Measurements from ENCODE around the gene ETFBKMT. TPM values are rescaled to one million over a fixed set of nuclear protein-coding genes. Genes with fewer than 3 reads are reported as not detected.

ETFBKMT gene
- 1.3 and 1.6 TPM in 2 replicates for polyA plus RNA-seq (2012; rRNA removed)
- polyA plus RNA-seq (2012; cell fraction: cytosol; rRNA removed): 1.9 and 2.1 TPM in 2 replicates
- 1.3 and 1.4 TPM in 2 replicates for polyA plus RNA-seq (2012; cell fraction: nucleus; rRNA removed)

- Histone ChIP-seq H3K9ac (peak within 1 kb of the TSS; percentile 81), H3K9me2 (no peaks in the 10 kb centered on the region), H3K79me2 (ENCODE audit: insufficient read depth) (no peaks in the 10 kb centered on the region), H2AFZ (ENCODE audit: low read depth) (peak within 1 kb of the TSS; percentile 96), H3K4me2 (peak within 1 kb of the TSS; percentile 88), H3K9me3 (no peaks in the 10 kb centered on the region), H3K4me1 (ENCODE audit: control insufficient read depth in 1 of 2, insufficient read depth in 2 of 2, low read depth in 1 of 2, low read length in 1 of 2) (peaks cover 4 to 8% of the 10 kb centered on the region in 2 experiments; a peak in 1 of 4 replicates), H3F3A (replicated peaks; ENCODE audit: insufficient read depth) (peaks cover 5% of the 10 kb centered on the region), H3K27ac (ENCODE audit: low read depth in 2 of 2, low read length in 1 of 2) (peak within 1 kb of the TSS; percentile 94 to 97), H3K4me3 (ENCODE audit: low read depth in 2 of 2, low read length in 1 of 2) (peak within 1 kb of the TSS; percentile 80 to 95), H3K27me3 (ENCODE audit: insufficient read depth) (no peaks in the 10 kb centered on the region), H4K20me1 (ENCODE audit: insufficient read depth) (no peaks in the 10 kb centered on the region), H3K36me3 (replicated peaks in 1 of 2; ENCODE audit: control insufficient read depth in 1 of 2, insufficient read depth in 2 of 2, low read length in 1 of 2) (peaks cover 0 to 4% of the 10 kb centered on the region in 2 experiments)
- ChIA-PET CTCF (interaction anchor here (0.7 to 1.9 kb wide), 3 partner anchors 23 to 245 kb away, joined by 3 to 4 read pairs (median 3); no protein-coding TSS in a partner anchor), POLR2A (interaction anchor here (0.6 to 0.8 kb wide), 3 partner anchors 35 to 738 kb away, joined by 3 to 5 read pairs (median 5); no protein-coding TSS in a partner anchor)
- 1% methylated on average over 43 of the region's 47 CpGs for WGBS (ENCODE audit: low lambda C conversion rate)
- peak; percentile 82 for DNase-seq
- TF ChIP-seq EZH2phosphoT487 (IDR thresholded peaks at IDR 0.05; ENCODE audit: borderline replicate concordance, low read depth): no peak
- TF ChIP-seq RFX5 (IDR thresholded peaks at IDR 0.05; ENCODE audit: low read length): no peak
- TF ChIP-seq CHD2 (IDR thresholded peaks at IDR 0.05; ENCODE audit: low read length, partially characterized antibody): peak; percentile 16
- no peak for TF ChIP-seq FOXJ3 (CRISPR knock-in tag; IDR thresholded peaks at IDR 0.05)
- TF ChIP-seq, protein P1, sequence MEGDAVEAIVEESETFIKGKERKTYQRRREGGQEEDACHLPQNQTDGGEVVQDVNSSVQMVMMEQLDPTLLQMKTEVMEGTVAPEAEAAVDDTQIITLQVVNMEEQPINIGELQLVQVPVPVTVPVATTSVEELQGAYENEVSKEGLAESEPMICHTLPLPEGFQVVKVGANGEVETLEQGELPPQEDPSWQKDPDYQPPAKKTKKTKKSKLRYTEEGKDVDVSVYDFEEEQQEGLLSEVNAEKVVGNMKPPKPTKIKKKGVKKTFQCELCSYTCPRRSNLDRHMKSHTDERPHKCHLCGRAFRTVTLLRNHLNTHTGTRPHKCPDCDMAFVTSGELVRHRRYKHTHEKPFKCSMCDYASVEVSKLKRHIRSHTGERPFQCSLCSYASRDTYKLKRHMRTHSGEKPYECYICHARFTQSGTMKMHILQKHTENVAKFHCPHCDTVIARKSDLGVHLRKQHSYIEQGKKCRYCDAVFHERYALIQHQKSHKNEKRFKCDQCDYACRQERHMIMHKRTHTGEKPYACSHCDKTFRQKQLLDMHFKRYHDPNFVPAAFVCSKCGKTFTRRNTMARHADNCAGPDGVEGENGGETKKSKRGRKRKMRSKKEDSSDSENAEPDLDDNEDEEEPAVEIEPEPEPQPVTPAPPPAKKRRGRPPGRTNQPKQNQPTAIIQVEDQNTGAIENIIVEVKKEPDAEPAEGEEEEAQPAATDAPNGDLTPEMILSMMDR (IDR thresholded peaks at IDR 0.05): peak; percentile 44
- no peak for TF ChIP-seq GATA2 (CRISPR knock-in tag; IDR thresholded peaks at IDR 0.05)
- peak; percentile 70 for TF ChIP-seq ELF1 (IDR thresholded peaks at IDR 0.05)
- no peak for TF ChIP-seq FOXM1 (IDR thresholded peaks at IDR 0.05; ENCODE audit: low read depth)
- TF ChIP-seq SMC3 (IDR thresholded peaks at IDR 0.05; ENCODE audit: low read depth, low read length): 0 out of 2 replicates have a peak, but pooled peaks have one; percentile 2
- no peak for TF ChIP-seq RXRA (IDR thresholded peaks at IDR 0.05; ENCODE audit: borderline replicate concordance, low read depth)
- no peak for TF ChIP-seq FOSL2 (IDR thresholded peaks at IDR 0.05; ENCODE audit: borderline replicate concordance, low read depth)
- no peak for TF ChIP-seq MEF2A (IDR thresholded peaks at IDR 0.05; ENCODE audit: borderline replicate concordance, low read depth)
- peak; percentile 58 for TF ChIP-seq GABPA (IDR thresholded peaks at IDR 0.05; ENCODE audit: low read depth)
- no peak for TF ChIP-seq RAD21 (IDR thresholded peaks at IDR 0.05; ENCODE audit: low read length)
- TF ChIP-seq, protein P2, sequence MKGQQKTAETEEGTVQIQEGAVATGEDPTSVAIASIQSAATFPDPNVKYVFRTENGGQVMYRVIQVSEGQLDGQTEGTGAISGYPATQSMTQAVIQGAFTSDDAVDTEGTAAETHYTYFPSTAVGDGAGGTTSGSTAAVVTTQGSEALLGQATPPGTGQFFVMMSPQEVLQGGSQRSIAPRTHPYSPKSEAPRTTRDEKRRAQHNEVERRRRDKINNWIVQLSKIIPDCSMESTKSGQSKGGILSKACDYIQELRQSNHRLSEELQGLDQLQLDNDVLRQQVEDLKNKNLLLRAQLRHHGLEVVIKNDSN (IDR thresholded peaks at IDR 0.05; ENCODE audit: borderline replicate concordance, low read depth): no peak
- TF ChIP-seq YY1 (IDR thresholded peaks at IDR 0.05; ENCODE audit: low read depth): 0 out of 2 replicates have a peak, but pooled peaks have one; percentile 52
- TF ChIP-seq TCF12 (IDR thresholded peaks at IDR 0.05): no peak
- TF ChIP-seq, protein P3, sequence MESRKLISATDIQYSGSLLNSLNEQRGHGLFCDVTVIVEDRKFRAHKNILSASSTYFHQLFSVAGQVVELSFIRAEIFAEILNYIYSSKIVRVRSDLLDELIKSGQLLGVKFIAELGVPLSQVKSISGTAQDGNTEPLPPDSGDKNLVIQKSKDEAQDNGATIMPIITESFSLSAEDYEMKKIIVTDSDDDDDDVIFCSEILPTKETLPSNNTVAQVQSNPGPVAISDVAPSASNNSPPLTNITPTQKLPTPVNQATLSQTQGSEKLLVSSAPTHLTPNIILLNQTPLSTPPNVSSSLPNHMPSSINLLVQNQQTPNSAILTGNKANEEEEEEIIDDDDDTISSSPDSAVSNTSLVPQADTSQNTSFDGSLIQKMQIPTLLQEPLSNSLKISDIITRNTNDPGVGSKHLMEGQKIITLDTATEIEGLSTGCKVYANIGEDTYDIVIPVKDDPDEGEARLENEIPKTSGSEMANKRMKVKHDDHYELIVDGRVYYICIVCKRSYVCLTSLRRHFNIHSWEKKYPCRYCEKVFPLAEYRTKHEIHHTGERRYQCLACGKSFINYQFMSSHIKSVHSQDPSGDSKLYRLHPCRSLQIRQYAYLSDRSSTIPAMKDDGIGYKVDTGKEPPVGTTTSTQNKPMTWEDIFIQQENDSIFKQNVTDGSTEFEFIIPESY (IDR thresholded peaks at IDR 0.05; ENCODE audit: borderline replicate concordance, low read depth): no peak
- TF ChIP-seq PBX3 (IDR thresholded peaks at IDR 0.05): peak; percentile 72
- 0 out of 2 replicates have a peak, but pooled peaks have one; percentile 23 for TF ChIP-seq TAF1 (IDR thresholded peaks at IDR 0.05; ENCODE audit: borderline replicate concordance, low read depth, low read length)
- TF ChIP-seq SIN3A (IDR thresholded peaks at IDR 0.05; ENCODE audit: borderline replicate concordance, low read depth, low read length): peak; percentile 34; the same call in 1 of the 2 replicates
- TF ChIP-seq, protein P4, sequence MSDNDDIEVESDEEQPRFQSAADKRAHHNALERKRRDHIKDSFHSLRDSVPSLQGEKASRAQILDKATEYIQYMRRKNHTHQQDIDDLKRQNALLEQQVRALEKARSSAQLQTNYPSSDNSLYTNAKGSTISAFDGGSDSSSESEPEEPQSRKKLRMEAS (IDR thresholded peaks at IDR 0.05; ENCODE audit: low read depth): peak; percentile 64; the same call in 1 of the 2 replicates
- TF ChIP-seq NFIC (IDR thresholded peaks at IDR 0.05; ENCODE audit: borderline replicate concordance): no peak
- no peak for TF ChIP-seq JUND (IDR thresholded peaks at IDR 0.05)
- TF ChIP-seq EP300 (IDR thresholded peaks at IDR 0.05; ENCODE audit: borderline replicate concordance in 1 of 2, low read depth in 1 of 2, low read length in 1 of 2): no peak
- TF ChIP-seq NRF1 (IDR thresholded peaks at IDR 0.05; ENCODE audit: low read depth, low read length): no peak
Measured at GRCh38 chr12:31659087-31659942, at the start of gene ETFBKMT. ETFBKMT (plus strand) TSS chr12:31659688; CDS start chr12:31661954, 2,266 bp downstream.
